Cortex of kidney (tissue), 1 donor: ENCODE measurements around the gene FAM209B.
"Not testable (repeated sequence)": the region's sequence is repeated elsewhere in the genome, so short reads cannot be mapped to it uniquely, and the experiment has no call there.

Experiments used
- DNase-seq: peaks from one replicate; lab custom pipeline; 2025; lab: John Stamatoyannopoulos, UW

The FAM209B gene

GRCh38 chr20:56532946-56533345 is at the start of gene FAM209B:
FAM209B (plus strand) TSS chr20:56533246; CDS start chr20:56533342, 96 bp downstream.
- DNase-seq = not testable (repeated sequence)

- no peak for DNase-seq
Observed at GRCh38 chr20:56483970-56484369, 49.1 kb upstream of the FAM209B start.

GRCh38 chr20:56487216-56487615 is 45.8 kb upstream of the FAM209B start:
- no peak for DNase-seq

GRCh38 chr20:56488566-56488965 is 44.5 kb upstream of the FAM209B start:
- no peak for DNase-seq

GRCh38 chr20:56501116-56501515 is 31.9 kb upstream of the FAM209B start:
- DNase-seq = no peak

- no peak for DNase-seq
Observed at GRCh38 chr20:56503916-56504315, 29.1 kb upstream of the FAM209B start.

- DNase-seq = no peak
Observed at GRCh38 chr20:56504373-56505005, 28.6 kb upstream of the FAM209B start.

- DNase-seq = no peak
Observed at GRCh38 chr20:56506103-56506502, 26.9 kb upstream of the FAM209B start.

- DNase-seq = no peak
Observed at GRCh38 chr20:56511926-56512325, 21.1 kb upstream of the FAM209B start.

GRCh38 chr20:56513161-56514150 is 19.6 kb upstream of the FAM209B start:
- DNase-seq = no peak

GRCh38 chr20:56516631-56517030 is 16.4 kb upstream of the FAM209B start:
- no peak for DNase-seq

- no peak for DNase-seq
Observed at GRCh38 chr20:56517211-56517610, 15.8 kb upstream of the FAM209B start.

- DNase-seq = no peak
Observed at GRCh38 chr20:56517641-56518040, 15.4 kb upstream of the FAM209B start.

GRCh38 chr20:56518126-56518525 is 14.9 kb upstream of the FAM209B start:
- DNase-seq = no peak

GRCh38 chr20:56518721-56519398 is 14.2 kb upstream of the FAM209B start:
- DNase-seq = no peak

GRCh38 chr20:56519551-56519950 is 13.5 kb upstream of the FAM209B start:
- no peak for DNase-seq

- no peak for DNase-seq
Observed at GRCh38 chr20:56520180-56520579, 12.9 kb upstream of the FAM209B start.

- DNase-seq = not testable (repeated sequence)
Observed at GRCh38 chr20:56520746-56521354, 12.2 kb upstream of the FAM209B start.

- DNase-seq = no peak
Observed at GRCh38 chr20:56522311-56522710, 10.7 kb upstream of the FAM209B start.

GRCh38 chr20:56524444-56524843 is 8.6 kb upstream of the FAM209B start, which contains the start of gene FAM209A:
FAM209A (plus strand) TSS chr20:56524744; CDS start chr20:56524809, 65 bp downstream.
- DNase-seq = not testable (repeated sequence)

GRCh38 chr20:56527521-56527920 is 5.5 kb upstream of the FAM209B start:
- DNase-seq = no peak

- no peak for DNase-seq
Observed at GRCh38 chr20:56537997-56538396, 5.0 kb downstream of the FAM209B start.
